ENCODE results near the gene NCOA3. TPM values are rescaled to one million over a fixed set of nuclear protein-coding genes. Genes with fewer than 3 reads are reported as not detected.

Gene NCOA3
- total and polyA plus RNA-seq, 7 donors = 4.8 to 51.0 (median 22.8) TPM

- Histone ChIP-seq H3K4me1 (no peaks in the 10 kb centered on the region), H3K36me3 (peaks cover 0 to 24% (median 1%) of the 10 kb centered on the region in 4 donors), H3K27ac (no peak overlapping the region), H3K9me3 (no peaks in the 10 kb centered on the region), H3K4me3 (no peak overlapping the region), H3K27me3 (no peaks in the 10 kb centered on the region)
- intact Hi-C loops (cut with DNase I) = no loop called here
- WGBS, 2 donors = 95% methylated on average over 22 of the region's 22 CpGs
- no peak for DNase-seq
- no peak for TF ChIP-seq EP300 (IDR thresholded peaks at IDR 0.05)
- TF ChIP-seq CTCF (IDR thresholded peaks at IDR 0.05) = no peak
- no peak for TF ChIP-seq POLR2A (IDR thresholded peaks at IDR 0.05)
- no peak for TF ChIP-seq POLR2AphosphoS5 (IDR thresholded peaks at IDR 0.05)
These were observed 168.5 kb downstream of the NCOA3 start for GRCh38 chr20:47669927-47670890.

- peaks cover 0 to 17% (median 1%) of the 10 kb centered on the region in 4 donors for H3K36me3 ChIP-seq
- intact Hi-C loops (cut with DNase I) = no loop called here
- WGBS, 2 donors = 95 to 96% methylated on average over 10 of the region's 10 CpGs
These were observed 169.2 kb downstream of the NCOA3 start for GRCh38 chr20:47670913-47671312.

GRCh38 chr20:47672166-47672565 is 170.5 kb downstream of the NCOA3 start:
- no peaks in the 10 kb centered on the region for H3K4me1 ChIP-seq
- DNase-seq = no peak
- TF ChIP-seq POLR2AphosphoS5 (IDR thresholded peaks at IDR 0.05) (no peak), POLR2A (IDR thresholded peaks at IDR 0.05) (no peak), EP300 (IDR thresholded peaks at IDR 0.05) (no peak), CTCF (IDR thresholded peaks at IDR 0.05) (no peak)
- no peak overlapping the region for H3K27ac ChIP-seq
- intact Hi-C loops (cut with DNase I) = no loop called here
- H3K4me3 ChIP-seq = no peak overlapping the region
- no peaks in the 10 kb centered on the region for H3K27me3 ChIP-seq
- peaks cover 0 to 25% (median 6%) of the 10 kb centered on the region in 4 donors for H3K36me3 ChIP-seq
- H3K9me3 ChIP-seq = no peaks in the 10 kb centered on the region
- 93% methylated on average over 15 of the region's 15 CpGs for WGBS, 2 donors

More at GRCh38 chr20:47670913-47671312, 169.2 kb downstream of the NCOA3 start:
- Histone ChIP-seq H3K4me1 (no peaks in the 10 kb centered on the region), H3K9me3 (no peaks in the 10 kb centered on the region), H3K4me3 (no peak overlapping the region), H3K27me3 (no peaks in the 10 kb centered on the region), H3K27ac (no peak overlapping the region)
- TF ChIP-seq CTCF (IDR thresholded peaks at IDR 0.05) (no peak), POLR2AphosphoS5 (IDR thresholded peaks at IDR 0.05) (no peak), EP300 (IDR thresholded peaks at IDR 0.05) (no peak), POLR2A (IDR thresholded peaks at IDR 0.05) (no peak)
- no peak for DNase-seq

GRCh38 chr20:47672886-47673670 is 171.4 kb downstream of the NCOA3 start:
- Histone ChIP-seq H3K27me3 (no peaks in the 10 kb centered on the region), H3K4me3 (no peak overlapping the region), H3K36me3 (peaks cover 0 to 28% (median 6%) of the 10 kb centered on the region in 4 donors), H3K9me3 (no peaks in the 10 kb centered on the region), H3K4me1 (no peaks in the 10 kb centered on the region), H3K27ac (no peak overlapping the region)
- no peak for DNase-seq
- TF ChIP-seq POLR2A (IDR thresholded peaks at IDR 0.05) = no peak
- no peak for TF ChIP-seq EP300 (IDR thresholded peaks at IDR 0.05)
- no peak for TF ChIP-seq POLR2AphosphoS5 (IDR thresholded peaks at IDR 0.05)
- TF ChIP-seq CTCF (IDR thresholded peaks at IDR 0.05) = no peak
- WGBS, 2 donors = 79 to 85% methylated on average over 16 of the region's 16 CpGs
- intact Hi-C loops (cut with DNase I) = no loop called here
